Keratinocyte (primary cell): ENCODE data around the gene MGAT5B.

Experiments used
- CTCF ChIP-seq, 3 experiments: IDR thresholded peaks in 1 of 3; conservative IDR thresholded peaks in 1 of 3; optimal IDR thresholded peaks in 1 of 3; 2 replicates in 2 of 3; 3 replicates in 1 of 3; pipeline versions ENCODE3 to v1.5.1; 2011; ENCODE audit warnings: low read length in 3 of 3, mild to moderate bottlenecking in 3 of 3, moderate library complexity in 2 of 3, control low read depth in 1 of 3, inconsistent platforms in 1 of 3; ENCODE audit not compliant: insufficient read depth in 2 of 3; ENCODE audit errors: extremely low read depth in 1 of 3
- EZH2 ChIP-seq: IDR thresholded peaks from one replicate; pipeline ENCODE4 v1.6.1; 2012; ENCODE audit warnings: inconsistent platforms, mild to moderate bottlenecking, low read length, moderate library complexity

- no peak for TF ChIP-seq CTCF (optimal IDR thresholded peaks at IDR 0.05 in 1 of 3, IDR thresholded peaks at IDR 0.05 in 1 of 3, conservative IDR thresholded peaks at IDR 0.05 in 1 of 3; ENCODE audit: extremely low read depth in 1 of 3, insufficient read depth in 2 of 3, low read length in 3 of 3)
- no peak for TF ChIP-seq EZH2
Measured at GRCh38 chr17:76986365-76986764, 118.2 kb downstream of the MGAT5B start.
